ENCODE data around the gene THEMIS.

The THEMIS gene

GRCh38 chr6:127934956-127935355 lies 34.1 kb upstream of the THEMIS start:
- Histone ChIP-seq H3K4me1 (ENCODE audit: low read length) (peaks cover 12% of the 10 kb centered on the region), H3K27me3 (replicated peaks; ENCODE audit: insufficient read depth, low read length) (no peaks in the 10 kb centered on the region), H2AFZ (ENCODE audit: low read length) (no peak overlapping the region), H3K9me2 (replicated peaks; ENCODE audit: insufficient read depth, low read length) (no peaks in the 10 kb centered on the region), H3K9ac (ENCODE audit: low read length) (no peak overlapping the region; the same call in 1 of the 2 replicates), H3F3A (ENCODE audit: insufficient read depth, low read length) (0 out of 2 replicates have a peak, but pooled peaks cover 3% of the 10 kb centered on the region), H3K9me3 (replicated peaks; ENCODE audit: insufficient read depth, low read length) (no peaks in the 10 kb centered on the region), H4K20me1 (ENCODE audit: insufficient read depth, low read length) (no peaks in the 10 kb centered on the region), H3K79me2 (ENCODE audit: low read length) (no peaks in the 10 kb centered on the region), H3K4me3 (ENCODE audit: low read length) (0 out of 2 replicates have a peak overlapping the region, but pooled peaks have one; percentile 3), H3K4me2 (ENCODE audit: low read depth, low read length) (peak overlapping the region; percentile 46), H3K36me3 (replicated peaks; ENCODE audit: insufficient read depth, low read length) (no peaks in the 10 kb centered on the region), H3K27ac (ENCODE audit: low read length) (peak overlapping the region; percentile 43; the same call in 1 of the 2 replicates)
- no peak for TF ChIP-seq EZH2phosphoT487 (IDR thresholded peaks at IDR 0.05; ENCODE audit: low read length)
- no peak for DNase-seq

GRCh38 chr6:127933852-127934840 lies 33.3 kb upstream of the THEMIS start:
- Histone ChIP-seq H3K27ac (ENCODE audit: low read length) (peak overlapping the region; percentile 43; the same call in 1 of the 2 replicates), H3F3A (ENCODE audit: insufficient read depth, low read length) (0 out of 2 replicates have a peak, but pooled peaks cover 3% of the 10 kb centered on the region), H3K4me1 (ENCODE audit: low read length) (peaks cover 4% of the 10 kb centered on the region; the same call in 1 of the 2 replicates), H4K20me1 (ENCODE audit: insufficient read depth, low read length) (no peaks in the 10 kb centered on the region), H3K9ac (ENCODE audit: low read length) (no peak overlapping the region; the same call in 1 of the 2 replicates), H3K36me3 (replicated peaks; ENCODE audit: insufficient read depth, low read length) (no peaks in the 10 kb centered on the region), H2AFZ (ENCODE audit: low read length) (no peak overlapping the region), H3K4me2 (ENCODE audit: low read depth, low read length) (peak overlapping the region; percentile 46), H3K9me3 (replicated peaks; ENCODE audit: insufficient read depth, low read length) (no peaks in the 10 kb centered on the region), H3K27me3 (replicated peaks; ENCODE audit: insufficient read depth, low read length) (no peaks in the 10 kb centered on the region), H3K79me2 (ENCODE audit: low read length) (no peaks in the 10 kb centered on the region), H3K9me2 (replicated peaks; ENCODE audit: insufficient read depth, low read length) (no peaks in the 10 kb centered on the region), H3K4me3 (ENCODE audit: low read length) (0 out of 2 replicates have a peak overlapping the region, but pooled peaks have one; percentile 3)
- DNase-seq: peak; percentile 65
- no peak for TF ChIP-seq CTCF (IDR thresholded peaks at IDR 0.05; ENCODE audit: low read length)
- no peak for TF ChIP-seq EZH2 (optimal IDR thresholded peaks at IDR 0.05; ENCODE audit: low read depth, low read length)
- TF ChIP-seq EZH2phosphoT487 (IDR thresholded peaks at IDR 0.05; ENCODE audit: low read length): no peak

GRCh38 chr6:127933137-127933536 lies 32.3 kb upstream of the THEMIS start:
- Histone ChIP-seq H3K9me2 (replicated peaks; ENCODE audit: insufficient read depth, low read length) (no peaks in the 10 kb centered on the region), H3F3A (ENCODE audit: insufficient read depth, low read length) (0 out of 2 replicates have a peak, but pooled peaks cover 3% of the 10 kb centered on the region), H3K79me2 (ENCODE audit: low read length) (no peaks in the 10 kb centered on the region), H3K36me3 (replicated peaks; ENCODE audit: insufficient read depth, low read length) (no peaks in the 10 kb centered on the region), H2AFZ (ENCODE audit: low read length) (no peak overlapping the region), H3K4me2 (ENCODE audit: low read depth, low read length) (no peak overlapping the region), H3K4me3 (ENCODE audit: low read length) (no peak overlapping the region), H3K27me3 (replicated peaks; ENCODE audit: insufficient read depth, low read length) (no peaks in the 10 kb centered on the region), H3K9ac (ENCODE audit: low read length) (no peak overlapping the region), H3K9me3 (replicated peaks; ENCODE audit: insufficient read depth, low read length) (no peaks in the 10 kb centered on the region), H3K27ac (ENCODE audit: low read length) (no peak overlapping the region), H4K20me1 (ENCODE audit: insufficient read depth, low read length) (no peaks in the 10 kb centered on the region), H3K4me1 (ENCODE audit: low read length) (peaks cover 4% of the 10 kb centered on the region; the same call in 1 of the 2 replicates)
- TF ChIP-seq EZH2 (optimal IDR thresholded peaks at IDR 0.05; ENCODE audit: low read depth, low read length): no peak
- no peak for TF ChIP-seq EZH2phosphoT487 (IDR thresholded peaks at IDR 0.05; ENCODE audit: low read length)
- TF ChIP-seq CTCF (IDR thresholded peaks at IDR 0.05; ENCODE audit: low read length): no peak
- DNase-seq: no peak

All from MM.1S (cell line).